Measurements from ENCODE around the gene SEZ6L2.
"Not testable (repeated sequence)": the region's sequence is repeated elsewhere in the genome, so short reads cannot be mapped to it uniquely, and the experiment has no call there.

Gene SEZ6L2

GRCh38 chr16:29869067-29869466 lies 30.3 kb downstream of the SEZ6L2 start:
- H3K27me3 ChIP-seq (ENCODE audit: control insufficient read depth in 1 of 2, insufficient read depth in 2 of 2, low read length in 2 of 2) = not testable (repeated sequence)

GRCh38 chr16:29868396-29869009 lies 30.8 kb downstream of the SEZ6L2 start:
- Histone ChIP-seq H3K27ac (ENCODE audit: low read depth, low read length) (no peak overlapping the region), H3K27me3 (ENCODE audit: control insufficient read depth in 1 of 2, insufficient read depth in 2 of 2, low read length in 2 of 2) (no peaks in the 10 kb centered on the region), H3K4me1 (ENCODE audit: control insufficient read depth in 1 of 2, insufficient read depth in 2 of 2, low read length in 2 of 2) (peaks cover 3 to 4% of the 10 kb centered on the region in 2 donors), H3K9me3 (ENCODE audit: control insufficient read depth in 1 of 2, low read length in 2 of 2) (no peaks in the 10 kb centered on the region), H3K36me3 (ENCODE audit: control insufficient read depth in 1 of 2, insufficient read depth in 2 of 2, low read length in 2 of 2) (no peaks in the 10 kb centered on the region), H3K9ac (ENCODE audit: low read depth in 1 of 2, low read length in 2 of 2) (no peak overlapping the region), H3K4me3 (ENCODE audit: low read depth in 1 of 2, low read length in 2 of 2) (no peak overlapping the region)

More at GRCh38 chr16:29869067-29869466, 30.3 kb downstream of the SEZ6L2 start:
- H3K36me3 ChIP-seq (ENCODE audit: control insufficient read depth in 1 of 2, insufficient read depth in 2 of 2, low read length in 2 of 2); H3K9me3 ChIP-seq (ENCODE audit: control insufficient read depth in 1 of 2, low read length in 2 of 2); H3K9ac ChIP-seq (ENCODE audit: low read depth in 1 of 2, low read length in 2 of 2); H3K4me1 ChIP-seq (ENCODE audit: control insufficient read depth in 1 of 2, insufficient read depth in 2 of 2, low read length in 2 of 2); H3K4me3 ChIP-seq (ENCODE audit: low read depth in 1 of 2, low read length in 2 of 2); H3K27ac ChIP-seq (ENCODE audit: low read depth, low read length): not testable (repeated sequence)

- Histone ChIP-seq H3K36me3 (ENCODE audit: control insufficient read depth in 1 of 2, insufficient read depth in 2 of 2, low read length in 2 of 2) (peaks cover 0 to 17% of the 10 kb centered on the region in 2 donors), H3K27me3 (ENCODE audit: control insufficient read depth in 1 of 2, insufficient read depth in 2 of 2, low read length in 2 of 2) (no peaks in the 10 kb centered on the region), H3K4me3 (ENCODE audit: low read depth in 1 of 2, low read length in 2 of 2) (no peak overlapping the region)
These were observed 35.1 kb downstream of the SEZ6L2 start for GRCh38 chr16:29864205-29864604.

DNA sequence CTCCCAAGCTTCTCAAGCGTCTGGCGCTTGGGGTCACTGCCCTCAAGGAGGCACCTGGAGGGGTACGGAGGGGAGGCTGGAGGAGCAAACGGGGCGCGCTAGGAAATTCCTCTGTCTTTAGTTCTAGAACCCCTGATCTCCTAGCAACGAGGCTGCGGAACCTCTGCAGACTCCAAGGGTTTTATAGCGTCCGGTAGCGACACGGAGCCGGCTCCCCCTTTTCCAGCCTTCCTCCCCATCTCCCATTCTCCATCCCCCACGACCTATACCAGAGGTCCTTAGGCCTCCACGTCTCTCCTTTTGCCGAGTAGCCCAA lies 35.7 kb downstream of the SEZ6L2 start:
- Histone ChIP-seq H3K27ac (ENCODE audit: low read depth, low read length) (no peak overlapping the region), H3K4me1 (ENCODE audit: control insufficient read depth in 1 of 2, insufficient read depth in 2 of 2, low read length in 2 of 2) (peaks cover 19 to 24% of the 10 kb centered on the region in 2 donors), H3K9me3 (ENCODE audit: control insufficient read depth in 1 of 2, low read length in 2 of 2) (no peaks in the 10 kb centered on the region), H3K4me3 (ENCODE audit: low read depth in 1 of 2, low read length in 2 of 2) (peak overlapping the region; percentile 54 to 87), H3K36me3 (ENCODE audit: control insufficient read depth in 1 of 2, insufficient read depth in 2 of 2, low read length in 2 of 2) (peaks cover 3 to 22% of the 10 kb centered on the region in 2 donors), H3K27me3 (ENCODE audit: control insufficient read depth in 1 of 2, insufficient read depth in 2 of 2, low read length in 2 of 2) (no peaks in the 10 kb centered on the region), H3K9ac (ENCODE audit: low read depth in 1 of 2, low read length in 2 of 2) (peak overlapping the region; percentile 74 to 94)

More at GRCh38 chr16:29864205-29864604, 35.1 kb downstream of the SEZ6L2 start:
- H3K9ac ChIP-seq (ENCODE audit: low read depth in 1 of 2, low read length in 2 of 2) = no peak overlapping the region
- H3K9me3 ChIP-seq (ENCODE audit: control insufficient read depth in 1 of 2, low read length in 2 of 2) = no peaks in the 10 kb centered on the region
- no peak overlapping the region for H3K27ac ChIP-seq (ENCODE audit: low read depth, low read length)
- H3K4me1 ChIP-seq (ENCODE audit: control insufficient read depth in 1 of 2, insufficient read depth in 2 of 2, low read length in 2 of 2) = peaks cover 19 to 24% of the 10 kb centered on the region in 2 donors

DNA sequence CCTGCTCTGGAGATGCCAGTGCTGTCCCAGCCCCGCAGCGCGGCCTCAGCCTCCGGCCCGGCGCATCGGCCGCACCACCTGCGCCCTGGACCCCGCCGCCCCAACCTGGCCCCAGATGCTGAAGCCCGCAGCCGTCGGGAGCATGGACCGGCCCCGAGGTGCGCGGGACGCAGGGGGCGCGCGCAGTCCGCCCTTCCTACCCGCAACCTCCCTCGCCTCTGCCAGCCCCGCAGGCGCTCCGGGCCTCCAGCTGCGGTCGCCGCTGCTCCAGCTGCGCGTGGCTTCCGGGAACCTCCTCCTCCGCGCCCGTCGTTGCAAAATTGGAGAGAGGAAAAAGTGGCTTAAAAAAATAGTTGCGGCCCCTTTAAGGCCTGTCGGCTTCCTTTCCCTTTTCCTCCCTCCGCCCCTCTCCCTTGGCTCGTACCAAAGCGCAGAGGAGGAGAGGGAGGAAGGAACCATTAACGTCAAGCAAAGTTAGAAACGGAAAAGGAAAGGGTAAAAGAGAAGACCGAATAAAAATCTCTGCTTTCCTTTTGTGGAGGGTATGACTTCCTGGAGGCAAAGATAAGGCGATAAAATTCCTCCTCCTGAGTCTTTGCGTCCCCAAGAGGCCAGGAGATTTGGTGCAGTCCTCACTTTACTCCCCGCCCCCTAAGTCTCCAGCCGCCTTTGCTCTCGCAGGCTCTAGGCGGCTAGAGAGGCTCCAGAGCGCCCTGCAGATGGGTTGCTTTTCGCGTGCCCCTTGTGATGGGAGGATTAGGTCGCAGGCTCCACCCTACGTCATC lies 36.3 kb downstream of the SEZ6L2 start, which contains the start of gene CDIPT:
Gene CDIPT (minus strand): TSS at position 343 of the 785 bp plus-strand sequence. CDS start 369 bp downstream, outside the sequence.
- Histone ChIP-seq H3K4me1 (ENCODE audit: control insufficient read depth in 1 of 2, insufficient read depth in 2 of 2, low read length in 2 of 2) (peaks cover 19 to 24% of the 10 kb centered on the region in 2 donors), H3K27me3 (ENCODE audit: control insufficient read depth in 1 of 2, insufficient read depth in 2 of 2, low read length in 2 of 2) (no peaks in the 10 kb centered on the region), H3K9ac (ENCODE audit: low read depth in 1 of 2, low read length in 2 of 2) (peak within 1 kb of the TSS; percentile 74 to 94), H3K27ac (ENCODE audit: low read depth, low read length) (peak within 1 kb of the TSS; percentile 64), H3K9me3 (ENCODE audit: control insufficient read depth in 1 of 2, low read length in 2 of 2) (no peaks in the 10 kb centered on the region), H3K4me3 (ENCODE audit: low read depth in 1 of 2, low read length in 2 of 2) (peak within 1 kb of the TSS; percentile 87 to 97), H3K36me3 (ENCODE audit: control insufficient read depth in 1 of 2, insufficient read depth in 2 of 2, low read length in 2 of 2) (peaks cover 5 to 27% of the 10 kb centered on the region in 2 donors)

DNA sequence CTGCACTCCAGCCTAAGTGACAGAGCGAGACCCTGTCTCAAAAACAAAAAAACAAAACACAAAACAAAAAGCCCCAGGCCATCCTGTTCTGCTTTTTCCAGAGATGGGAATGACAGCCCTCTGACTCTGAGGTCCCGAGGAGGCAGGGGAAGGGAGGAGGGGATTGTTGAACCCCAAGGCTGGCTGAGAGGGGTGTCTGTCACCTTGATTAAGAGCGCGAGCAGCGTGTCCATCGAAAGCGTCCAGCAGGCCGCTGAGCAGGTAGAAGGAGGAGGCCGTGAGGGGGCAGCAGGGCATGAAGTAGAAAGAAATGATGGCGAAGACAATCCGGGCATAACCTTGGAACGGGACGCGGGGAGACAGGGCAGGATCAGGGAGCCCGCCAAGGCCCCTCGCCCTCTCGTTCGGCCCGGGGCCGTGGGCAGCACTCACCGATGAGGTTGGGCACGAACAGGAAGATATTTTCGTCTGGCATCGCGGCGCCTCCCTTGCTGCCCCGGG lies 36.9 kb downstream of the SEZ6L2 start:
- H3K4me1 ChIP-seq (ENCODE audit: control insufficient read depth in 1 of 2, insufficient read depth in 2 of 2, low read length in 2 of 2) = peaks cover 19 to 24% of the 10 kb centered on the region in 2 donors
- H3K9me3 ChIP-seq (ENCODE audit: control insufficient read depth in 1 of 2, low read length in 2 of 2) = no peaks in the 10 kb centered on the region

GRCh38 chr16:29860218-29860617 lies 39.1 kb downstream of the SEZ6L2 start:
- H3K27ac ChIP-seq (ENCODE audit: low read depth, low read length) = no peak overlapping the region
- no peak overlapping the region for H3K9ac ChIP-seq (ENCODE audit: low read depth in 1 of 2, low read length in 2 of 2)
- no peaks in the 10 kb centered on the region for H3K27me3 ChIP-seq (ENCODE audit: control insufficient read depth in 1 of 2, insufficient read depth in 2 of 2, low read length in 2 of 2)

More for the DNA sequence above, 36.9 kb downstream of the SEZ6L2 start:
- Histone ChIP-seq H3K9ac (ENCODE audit: low read depth in 1 of 2, low read length in 2 of 2) (peak overlapping the region; percentile 74 to 94), H3K27me3 (ENCODE audit: control insufficient read depth in 1 of 2, insufficient read depth in 2 of 2, low read length in 2 of 2) (no peaks in the 10 kb centered on the region), H3K27ac (ENCODE audit: low read depth, low read length) (peak overlapping the region; percentile 42), H3K36me3 (ENCODE audit: control insufficient read depth in 1 of 2, insufficient read depth in 2 of 2, low read length in 2 of 2) (peaks cover 5 to 27% of the 10 kb centered on the region in 2 donors), H3K4me3 (ENCODE audit: low read depth in 1 of 2, low read length in 2 of 2) (peak overlapping the region; percentile 87 to 97)

GRCh38 chr16:29858974-29859373 lies 40.4 kb downstream of the SEZ6L2 start:
- Histone ChIP-seq H3K9ac (ENCODE audit: low read depth in 1 of 2, low read length in 2 of 2) (no peak overlapping the region), H3K4me3 (ENCODE audit: low read depth in 1 of 2, low read length in 2 of 2) (no peak overlapping the region), H3K9me3 (ENCODE audit: control insufficient read depth in 1 of 2, low read length in 2 of 2) (no peaks in the 10 kb centered on the region), H3K27ac (ENCODE audit: low read depth, low read length) (no peak overlapping the region), H3K27me3 (ENCODE audit: control insufficient read depth in 1 of 2, insufficient read depth in 2 of 2, low read length in 2 of 2) (no peaks in the 10 kb centered on the region), H3K4me1 (ENCODE audit: control insufficient read depth in 1 of 2, insufficient read depth in 2 of 2, low read length in 2 of 2) (peaks cover 19 to 29% of the 10 kb centered on the region in 2 donors), H3K36me3 (ENCODE audit: control insufficient read depth in 1 of 2, insufficient read depth in 2 of 2, low read length in 2 of 2) (peaks cover 5 to 27% of the 10 kb centered on the region in 2 donors)

More at GRCh38 chr16:29860218-29860617, 39.1 kb downstream of the SEZ6L2 start:
- Histone ChIP-seq H3K4me1 (ENCODE audit: control insufficient read depth in 1 of 2, insufficient read depth in 2 of 2, low read length in 2 of 2) (peaks cover 19 to 29% of the 10 kb centered on the region in 2 donors), H3K36me3 (ENCODE audit: control insufficient read depth in 1 of 2, insufficient read depth in 2 of 2, low read length in 2 of 2) (peaks cover 5 to 27% of the 10 kb centered on the region in 2 donors), H3K9me3 (ENCODE audit: control insufficient read depth in 1 of 2, low read length in 2 of 2) (no peaks in the 10 kb centered on the region), H3K4me3 (ENCODE audit: low read depth in 1 of 2, low read length in 2 of 2) (no peak overlapping the region)

DNA sequence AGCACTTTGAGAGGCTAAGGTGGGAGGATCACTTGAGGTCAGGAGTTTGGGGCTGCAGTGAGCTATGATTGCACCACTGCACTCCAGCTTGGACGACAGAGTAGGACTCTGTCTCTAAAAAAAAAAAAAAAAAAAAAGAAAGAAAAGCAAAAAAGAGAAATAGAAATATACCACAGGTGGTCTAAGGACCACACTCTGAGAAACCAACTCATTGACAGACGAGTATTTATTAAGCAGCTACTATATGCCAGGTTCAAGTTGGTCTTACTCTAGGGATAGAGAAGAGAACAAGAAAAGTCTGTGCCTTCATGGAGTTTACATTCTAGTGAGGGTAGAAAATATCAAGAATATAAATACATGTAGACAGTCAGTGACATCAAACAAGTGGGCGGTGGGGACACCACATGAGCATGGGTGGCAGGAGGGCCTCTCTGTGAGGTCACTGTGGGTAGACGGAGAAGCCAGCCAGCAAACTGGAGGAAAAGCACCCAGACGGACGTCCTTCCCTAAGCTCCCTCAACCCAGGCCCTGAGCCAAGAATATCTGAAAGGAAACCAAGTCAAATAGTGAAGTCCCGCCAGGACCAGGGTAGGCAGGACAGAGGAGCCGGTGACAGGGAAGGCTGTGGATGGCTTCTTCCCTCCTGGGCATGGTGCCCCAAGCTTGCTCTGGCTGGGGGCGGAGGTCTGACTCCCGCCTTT lies 41.1 kb downstream of the SEZ6L2 start:
- Histone ChIP-seq H3K9me3 (ENCODE audit: control insufficient read depth in 1 of 2, low read length in 2 of 2) (no peaks in the 10 kb centered on the region), H3K4me1 (ENCODE audit: control insufficient read depth in 1 of 2, insufficient read depth in 2 of 2, low read length in 2 of 2) (peaks cover 16 to 25% of the 10 kb centered on the region in 2 donors), H3K27ac (ENCODE audit: low read depth, low read length) (no peak overlapping the region), H3K36me3 (ENCODE audit: control insufficient read depth in 1 of 2, insufficient read depth in 2 of 2, low read length in 2 of 2) (peaks cover 5 to 27% of the 10 kb centered on the region in 2 donors), H3K4me3 (ENCODE audit: low read depth in 1 of 2, low read length in 2 of 2) (no peak overlapping the region), H3K9ac (ENCODE audit: low read depth in 1 of 2, low read length in 2 of 2) (no peak overlapping the region), H3K27me3 (ENCODE audit: control insufficient read depth in 1 of 2, insufficient read depth in 2 of 2, low read length in 2 of 2) (no peaks in the 10 kb centered on the region)

Data from duodenal mucosa (tissue), 2 donors.